Measurements from ENCODE around the gene NSUN7.

NSUN7 gene

GRCh38 chr4:40820101-40820500 lies 70.3 kb downstream of the NSUN7 start:
- TF ChIP-seq ZFX (IDR thresholded peaks at IDR 0.05) = no peak
- no peak for TF ChIP-seq CTCF (conservative IDR thresholded peaks at IDR 0.05)

GRCh38 chr4:40822420-40823166 lies 72.8 kb downstream of the NSUN7 start:
- TF ChIP-seq ZFX (IDR thresholded peaks at IDR 0.05) (no peak), CTCF (conservative IDR thresholded peaks at IDR 0.05) (no peak)
- no peak overlapping the region for H3K27ac ChIP-seq

More at GRCh38 chr4:40820101-40820500, 70.3 kb downstream of the NSUN7 start:
- no peak overlapping the region for H3K27ac ChIP-seq

- TF ChIP-seq CTCF (conservative IDR thresholded peaks at IDR 0.05) = no peak
- TF ChIP-seq ZFX (IDR thresholded peaks at IDR 0.05) = no peak
- no peak overlapping the region for H3K27ac ChIP-seq
Measured at GRCh38 chr4:40825014-40825838, 75.5 kb downstream of the NSUN7 start.

- no peak overlapping the region for H3K27ac ChIP-seq
- no peak for TF ChIP-seq ZFX (IDR thresholded peaks at IDR 0.05)
- no peak for TF ChIP-seq CTCF (conservative IDR thresholded peaks at IDR 0.05)
Measured at GRCh38 chr4:40826821-40827220, 77.1 kb downstream of the NSUN7 start.

GRCh38 chr4:40827758-40828157 lies 78.0 kb downstream of the NSUN7 start:
- H3K27ac ChIP-seq = no peak overlapping the region
- TF ChIP-seq ZFX (IDR thresholded peaks at IDR 0.05) (no peak), CTCF (conservative IDR thresholded peaks at IDR 0.05) (no peak)

- H3K27ac ChIP-seq = no peak overlapping the region
- TF ChIP-seq CTCF (conservative IDR thresholded peaks at IDR 0.05) = no peak
- no peak for TF ChIP-seq ZFX (IDR thresholded peaks at IDR 0.05)
Measured at GRCh38 chr4:40828661-40829060, 78.9 kb downstream of the NSUN7 start.

GRCh38 chr4:40829586-40829985 lies 79.8 kb downstream of the NSUN7 start:
- no peak overlapping the region for H3K27ac ChIP-seq
- TF ChIP-seq CTCF (conservative IDR thresholded peaks at IDR 0.05) = no peak
- TF ChIP-seq ZFX (IDR thresholded peaks at IDR 0.05) = no peak
